Body of pancreas (tissue), 4 donors: ENCODE measurements around the gene RNF112.

ENCODE experiments used
- CTCF ChIP-seq, 7 experiments: fragments of 450-650 bp in 4 of 7; fragments of 200-600 bp in 3 of 7; sonication (generic) in 3 of 7; IDR thresholded peaks; one replicate each; pipeline ENCODE4 v1.5.1; 2016 to 2019; ENCODE audit warnings: antibody characterized with exemption in 7 of 7
- POLR2A ChIP-seq, 3 donors: fragments of 450-650 bp; IDR thresholded peaks; one replicate each; pipeline ENCODE4 v1.6.1; 2016; ENCODE audit warnings: antibody characterized with exemption in 3 of 3, mild to moderate bottlenecking in 2 of 3

- TF ChIP-seq CTCF (IDR thresholded peaks at IDR 0.05): no peak
- TF ChIP-seq POLR2A (IDR thresholded peaks at IDR 0.05): no peak
Measured at GRCh38 chr17:19391432-19391831, 19.6 kb upstream of the RNF112 start.
